AG04449 (cell line): ENCODE data around the gene KCTD16.

ENCODE experiments used
- CTCF ChIA-PET: fragments of 350-600 bp; formaldehyde crosslinking; extraction: SDS; loops from one replicate; lab custom pipeline; 2021; ENCODE audit warnings: antibody characterized with exemption; lab: Yijun Ruan, JAX
- POLR2A ChIA-PET: fragments of 400-600, 350-600 bp; formaldehyde crosslinking; extraction: SDS; loops from one replicate; lab custom pipeline; 2020; ENCODE audit warnings: antibody characterized with exemption, inconsistent platforms; lab: Yijun Ruan, JAX
- DNase-seq: peaks from one replicate; pipeline ENCODE4 v3.0.0-alpha.2; 2010; ENCODE audit warnings: low read depth, low spot score
- H3K4me3 ChIP-seq: 2 replicates; pipeline ENCODE4 v1.5.1; 2011; ENCODE audit warnings: low read depth, mild to moderate bottlenecking, control low read depth, low read length
- TF ChIP-seq, protein P1 (sequence below): IDR thresholded peaks from one replicate; pipeline ENCODE4 v1.5.1; 2011; ENCODE audit warnings: mild to moderate bottlenecking, moderate library complexity, low read length, control low read depth, inconsistent platforms; ENCODE audit not compliant: insufficient read depth; ENCODE audit errors: missing control alignments

KCTD16 gene

DNA sequence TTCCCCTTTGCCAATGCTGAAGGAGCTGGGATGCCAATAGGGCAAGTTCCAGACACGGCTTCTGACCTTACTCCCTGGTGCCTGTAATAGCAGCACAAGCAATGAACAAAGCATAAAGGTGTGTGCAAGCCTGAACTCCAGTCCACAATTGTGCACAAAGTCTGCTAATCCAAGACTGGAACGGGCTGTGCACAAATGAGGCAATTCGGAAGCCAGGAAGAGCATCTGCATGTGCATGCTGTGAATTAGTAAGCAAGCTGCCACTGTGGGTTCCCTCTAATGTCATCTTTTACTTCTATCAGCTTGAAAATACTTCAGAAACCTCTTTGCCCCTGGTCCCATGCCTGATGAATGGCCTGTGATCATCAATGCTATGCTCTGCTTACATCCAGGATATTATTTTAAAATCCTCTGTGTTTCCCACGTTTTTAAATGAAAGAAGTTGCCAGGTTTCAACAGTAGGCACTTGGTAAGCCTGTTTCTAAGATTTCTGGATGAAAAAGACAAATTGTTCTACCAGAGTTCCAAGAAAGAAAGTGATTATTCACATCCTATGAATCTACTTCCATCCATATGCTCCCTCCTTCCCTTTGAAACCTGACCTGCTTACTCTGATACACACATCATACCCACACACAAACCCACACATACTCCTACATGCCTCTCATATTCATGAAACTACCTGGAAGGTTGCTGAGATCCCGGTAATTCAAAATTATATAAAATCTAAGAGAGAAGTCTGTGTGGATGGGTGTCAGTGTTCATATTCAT is 165.7 kb downstream of the KCTD16 start:
- TF ChIP-seq, protein P1, sequence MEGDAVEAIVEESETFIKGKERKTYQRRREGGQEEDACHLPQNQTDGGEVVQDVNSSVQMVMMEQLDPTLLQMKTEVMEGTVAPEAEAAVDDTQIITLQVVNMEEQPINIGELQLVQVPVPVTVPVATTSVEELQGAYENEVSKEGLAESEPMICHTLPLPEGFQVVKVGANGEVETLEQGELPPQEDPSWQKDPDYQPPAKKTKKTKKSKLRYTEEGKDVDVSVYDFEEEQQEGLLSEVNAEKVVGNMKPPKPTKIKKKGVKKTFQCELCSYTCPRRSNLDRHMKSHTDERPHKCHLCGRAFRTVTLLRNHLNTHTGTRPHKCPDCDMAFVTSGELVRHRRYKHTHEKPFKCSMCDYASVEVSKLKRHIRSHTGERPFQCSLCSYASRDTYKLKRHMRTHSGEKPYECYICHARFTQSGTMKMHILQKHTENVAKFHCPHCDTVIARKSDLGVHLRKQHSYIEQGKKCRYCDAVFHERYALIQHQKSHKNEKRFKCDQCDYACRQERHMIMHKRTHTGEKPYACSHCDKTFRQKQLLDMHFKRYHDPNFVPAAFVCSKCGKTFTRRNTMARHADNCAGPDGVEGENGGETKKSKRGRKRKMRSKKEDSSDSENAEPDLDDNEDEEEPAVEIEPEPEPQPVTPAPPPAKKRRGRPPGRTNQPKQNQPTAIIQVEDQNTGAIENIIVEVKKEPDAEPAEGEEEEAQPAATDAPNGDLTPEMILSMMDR, result no peak
- POLR2A ChIA-PET, result no interaction called here
- DNase-seq, result no peak
- CTCF ChIA-PET, result no interaction called here
- H3K4me3 ChIP-seq, result no peak overlapping the region

DNA sequence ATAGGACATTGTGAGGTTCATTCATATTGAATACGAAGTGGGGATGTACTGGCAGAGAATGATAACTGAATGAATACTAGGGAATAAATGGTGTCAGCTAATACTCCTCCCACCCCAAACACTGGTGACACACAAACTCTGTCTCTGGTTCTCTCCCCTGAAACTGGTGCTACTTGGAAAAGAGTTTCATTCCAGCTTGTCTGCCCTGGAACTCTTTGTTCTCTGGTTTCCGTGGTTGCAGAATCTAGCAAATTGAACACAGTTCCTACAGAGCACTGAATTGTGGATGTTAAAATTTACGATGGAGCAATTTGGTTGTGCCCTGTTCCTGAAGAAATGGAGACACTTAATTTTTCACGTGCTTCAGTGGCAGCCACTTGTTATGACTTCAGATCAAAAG is 181.7 kb downstream of the KCTD16 start:
- CTCF ChIA-PET, result no interaction called here
- no peak for DNase-seq
- POLR2A ChIA-PET, result no interaction called here
- TF ChIP-seq, protein P1, result no peak
- no peak overlapping the region for H3K4me3 ChIP-seq

DNA sequence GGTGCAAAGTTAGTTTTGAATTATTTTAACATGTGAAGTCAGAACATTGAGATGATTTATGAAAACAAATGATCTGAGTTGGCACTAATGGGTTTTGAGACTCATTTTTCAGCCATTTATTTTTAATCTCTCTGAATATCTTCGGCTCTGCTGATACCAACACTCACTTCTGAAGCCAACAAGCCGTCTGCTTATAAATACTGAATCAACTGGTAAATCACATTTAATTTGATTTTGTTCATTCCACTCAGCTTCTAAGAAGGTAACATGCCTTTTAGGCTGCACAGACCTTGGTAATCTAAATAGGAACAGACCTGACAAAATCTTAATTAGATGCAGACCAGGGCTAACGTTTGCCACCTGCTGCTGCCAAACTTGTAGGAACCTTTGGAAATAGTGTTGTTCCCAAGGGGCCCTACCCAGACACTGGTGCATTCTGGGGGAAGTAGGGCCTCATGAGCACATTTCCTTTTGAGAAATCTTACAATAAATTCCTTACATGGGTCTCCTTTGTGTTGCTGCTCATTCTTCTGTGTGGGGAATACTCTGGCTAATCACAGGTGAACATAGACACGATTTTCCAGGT is 182.2 kb downstream of the KCTD16 start:
- TF ChIP-seq, protein P1, result no peak
- H3K4me3 ChIP-seq, result no peak overlapping the region
- ChIA-PET POLR2A (no interaction called here), CTCF (no interaction called here)
- no peak for DNase-seq

DNA sequence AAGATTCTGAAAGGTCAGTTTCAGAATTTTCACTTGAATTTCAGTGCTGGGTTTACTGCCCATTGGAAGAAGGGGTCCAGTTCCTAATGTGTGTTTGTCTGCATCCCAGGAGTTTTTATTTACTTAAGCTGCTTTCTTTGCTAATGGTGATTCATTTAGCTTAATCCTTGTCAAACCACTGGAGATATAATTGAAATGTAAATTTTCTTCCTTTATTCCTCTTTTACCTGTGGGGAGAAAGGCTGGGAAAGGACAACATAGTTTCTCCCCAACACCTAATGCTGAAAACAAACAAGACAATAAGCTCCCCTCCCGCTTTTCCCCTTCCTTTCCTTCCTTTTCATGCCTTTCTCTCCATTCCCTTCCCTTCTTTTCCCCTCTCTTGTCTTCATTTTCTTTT is 185.8 kb downstream of the KCTD16 start:
- no peak overlapping the region for H3K4me3 ChIP-seq

DNA sequence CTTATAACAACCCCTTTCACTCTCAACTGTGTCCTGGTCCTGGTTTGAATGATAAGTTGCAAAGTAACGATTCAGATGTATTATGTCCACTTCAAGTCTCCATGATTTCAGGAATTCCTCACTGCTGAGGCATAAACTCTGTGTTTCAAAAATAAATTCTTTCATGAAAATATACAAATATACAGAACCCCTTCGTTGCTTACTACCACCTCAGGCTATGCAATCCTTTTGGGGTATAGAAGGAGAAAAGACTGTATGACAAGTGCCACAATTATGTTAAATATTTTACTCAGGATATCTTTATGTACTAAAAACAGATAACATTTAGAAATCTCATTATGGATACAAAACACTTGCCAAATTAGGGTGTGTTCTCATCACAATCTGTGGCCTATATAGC is 190.7 kb downstream of the KCTD16 start:
- ChIA-PET POLR2A (no interaction called here), CTCF (no interaction called here)
- TF ChIP-seq, protein P1, result no peak
- DNase-seq, result no peak
- no peak overlapping the region for H3K4me3 ChIP-seq

More for the DNA sequence above, 185.8 kb downstream of the KCTD16 start:
- CTCF ChIA-PET, result interaction anchor here (0.6 to 1.2 kb wide), 2 partner anchors 33 to 111 kb away, joined by 3 to 4 read pairs; no protein-coding TSS in a partner anchor
- POLR2A ChIA-PET, result no interaction called here
- DNase-seq, result no peak
- TF ChIP-seq, protein P1, result no peak

DNA sequence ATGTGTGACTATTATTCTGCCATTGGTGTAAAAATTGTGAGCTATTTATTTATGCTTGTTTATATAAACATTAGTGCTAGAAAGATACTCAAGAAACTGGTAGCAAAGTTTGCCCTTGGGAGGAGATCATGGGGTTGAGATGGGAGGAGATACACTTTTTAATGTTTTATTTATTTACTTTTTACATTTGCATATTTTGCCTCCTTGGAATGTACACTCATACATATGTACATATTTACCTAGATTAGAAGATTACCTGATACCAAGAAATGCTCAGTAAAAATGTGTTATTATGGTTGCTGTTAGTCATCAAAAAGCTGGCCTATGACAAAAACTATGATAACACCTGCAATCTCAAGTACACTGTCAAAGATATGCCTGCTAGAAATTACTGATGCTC is 195.2 kb downstream of the KCTD16 start:
- no peak overlapping the region for H3K4me3 ChIP-seq
- no peak for DNase-seq
- TF ChIP-seq, protein P1, result no peak
- CTCF ChIA-PET, result no interaction called here
- POLR2A ChIA-PET, result no interaction called here
